HTR-8/SVneo (cell line): Measurements from ENCODE around the gene HLX.
A peak's percentile ranks its signal among the peaks of the same experiment; 100 is the strongest.

ENCODE experiments used
- DNase-seq: peaks from one replicate; pipeline ENCODE4 v3.0.0; 2011; ENCODE audit warnings: low spot score, mixed read lengths; ENCODE audit not compliant: insufficient read length
- FAIRE-seq: peaks from 2 replicates; lab custom pipeline; 2011; peaks lifted over from hg19 to GRCh38; lab: Jason Lieb, UNC

The HLX gene

DNA sequence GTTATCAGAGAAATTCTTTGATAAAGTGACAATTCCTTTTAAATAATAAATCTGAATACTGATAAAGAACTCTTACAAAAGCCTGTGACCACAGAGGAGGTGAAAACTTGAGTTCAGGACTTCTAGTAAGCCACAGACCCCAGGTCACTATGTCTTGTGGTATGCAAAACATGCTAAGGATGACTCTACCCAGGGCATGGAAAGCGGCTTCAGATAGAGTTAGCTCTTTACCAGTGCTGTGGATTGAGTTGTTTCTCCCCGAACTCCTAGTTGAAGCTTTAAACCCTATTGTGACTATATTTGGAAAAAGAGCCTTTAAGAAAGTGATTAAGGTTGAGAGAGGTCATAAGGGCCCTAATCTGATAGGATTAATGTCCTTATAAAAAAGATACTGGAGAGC, 42.3 kb downstream of the HLX start:
- no peak for FAIRE-seq

DNA sequence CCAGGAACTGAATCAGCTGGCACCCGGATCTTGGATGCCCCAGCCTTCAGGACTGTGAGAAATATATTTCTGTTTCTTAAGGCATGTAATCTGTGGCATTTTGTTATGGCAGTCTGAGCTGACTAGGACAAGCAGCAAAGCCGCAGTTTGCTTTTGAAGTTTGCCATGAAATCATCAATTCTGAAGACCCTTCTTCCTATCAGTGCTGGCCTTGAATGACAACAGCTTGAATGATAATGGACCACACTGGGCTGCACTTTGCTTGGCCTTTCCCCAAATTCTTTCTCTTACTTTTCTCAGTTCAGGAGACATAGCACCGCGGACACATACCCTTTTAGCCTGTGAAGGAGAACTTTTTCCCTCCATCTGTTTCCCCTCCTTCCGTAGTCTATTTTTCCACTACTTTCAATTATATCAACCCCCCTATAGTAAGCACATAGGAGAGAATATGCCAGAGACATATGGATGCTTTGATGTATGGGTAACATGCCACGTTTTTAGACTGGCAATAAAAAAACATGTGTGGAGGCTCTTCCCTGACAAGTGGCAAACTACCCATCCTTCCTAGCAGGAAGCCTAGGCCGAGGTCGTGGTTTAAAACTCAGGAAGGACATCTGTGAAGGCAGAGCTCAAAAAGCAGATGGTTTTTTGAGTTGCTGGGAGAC, 42.9 kb downstream of the HLX start:
- no peak for FAIRE-seq

More for the DNA sequence above, 42.3 kb downstream of the HLX start:
- no peak for DNase-seq

DNA sequence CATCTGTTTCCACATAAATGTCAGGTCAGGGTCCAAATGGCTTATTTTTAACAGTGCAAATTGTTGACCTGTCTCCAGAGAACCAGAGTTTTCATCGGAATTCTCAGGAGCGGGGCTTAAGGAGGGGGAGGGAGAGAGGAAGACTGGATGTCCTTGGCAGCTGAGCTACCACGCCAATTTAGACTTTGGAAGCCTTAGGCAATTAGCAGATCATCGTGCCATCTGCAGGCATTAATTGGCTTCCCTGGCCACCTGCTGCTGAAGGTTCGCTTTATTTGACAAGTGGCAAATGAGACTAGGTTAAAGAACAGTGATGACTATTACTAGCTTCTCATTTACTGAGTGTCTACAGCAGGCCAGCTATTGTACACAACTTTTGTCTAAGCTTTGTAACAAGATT, 43.7 kb downstream of the HLX start:
- no peak for FAIRE-seq
- DNase-seq = no peak

More for the DNA sequence above, 42.9 kb downstream of the HLX start:
- no peak for DNase-seq

DNA sequence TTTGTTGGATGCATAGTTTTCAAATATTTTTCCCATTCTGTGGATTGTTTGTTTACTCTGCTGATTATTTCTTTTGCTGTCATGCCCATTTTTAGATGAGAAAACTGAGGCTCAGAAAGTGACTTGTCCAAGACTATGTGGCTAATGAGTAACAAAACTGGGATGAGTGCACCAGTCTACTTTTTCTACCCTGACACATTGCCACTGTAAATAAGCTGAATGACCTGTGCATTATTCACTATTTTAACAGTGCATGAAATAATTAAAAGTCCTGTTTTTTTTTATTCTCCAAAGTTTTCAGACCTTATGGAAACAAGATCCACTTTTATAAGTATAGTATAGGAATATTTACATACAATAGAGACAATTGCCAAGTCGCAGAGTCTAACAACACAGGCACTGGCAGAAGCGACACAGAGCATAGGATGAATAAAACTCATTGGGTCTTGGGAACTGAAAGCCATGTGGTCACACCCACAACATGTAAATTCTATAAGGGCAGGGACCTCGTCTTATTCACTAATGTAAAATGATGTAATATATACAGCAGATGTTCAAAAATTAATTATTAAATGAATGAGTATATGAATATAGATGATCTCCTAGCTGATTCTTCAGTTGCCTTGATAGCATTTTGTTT, 45.2 kb downstream of the HLX start:
- no peak for FAIRE-seq
- no peak for DNase-seq

DNA sequence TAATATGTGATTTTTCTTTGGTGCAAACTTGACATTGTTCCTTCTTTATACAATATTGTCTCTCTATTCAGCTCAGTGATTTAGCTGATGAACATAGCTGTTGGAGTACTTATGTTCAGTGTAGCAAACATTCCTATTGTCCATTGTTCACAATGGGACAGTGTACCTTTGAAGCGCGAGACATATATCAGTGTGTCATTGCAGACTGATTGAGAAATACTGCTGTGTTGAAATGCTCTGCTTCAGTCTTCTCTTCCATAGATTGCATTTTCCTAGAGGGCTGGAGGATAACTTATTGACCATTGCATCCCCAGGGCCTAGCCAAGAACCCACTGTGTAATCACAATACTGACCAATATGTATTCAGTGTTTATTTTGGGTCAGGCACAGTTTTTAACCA, 46.5 kb downstream of the HLX start:
- FAIRE-seq = peak; percentile 73
- DNase-seq = no peak

DNA sequence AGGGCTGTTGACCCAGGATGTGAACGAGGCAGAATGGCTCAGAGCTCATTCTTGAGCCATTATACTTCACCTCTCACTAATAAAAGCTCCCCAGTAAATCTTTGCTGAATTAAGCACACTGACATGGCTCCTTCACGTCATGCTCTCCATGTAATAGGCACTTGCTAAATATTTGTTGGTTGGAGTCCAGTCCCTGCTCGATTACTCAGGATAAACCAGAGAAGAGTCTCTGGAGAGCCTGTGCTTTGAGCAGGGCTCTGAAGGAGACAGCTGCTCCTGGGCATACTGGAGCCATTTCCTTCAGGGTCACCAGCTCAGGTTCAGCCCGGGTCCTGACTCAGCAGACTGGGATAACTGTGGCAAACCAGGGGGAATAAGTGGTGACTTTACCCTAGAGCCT, 46.9 kb downstream of the HLX start:
- FAIRE-seq (no peak), DNase-seq (no peak)

DNA sequence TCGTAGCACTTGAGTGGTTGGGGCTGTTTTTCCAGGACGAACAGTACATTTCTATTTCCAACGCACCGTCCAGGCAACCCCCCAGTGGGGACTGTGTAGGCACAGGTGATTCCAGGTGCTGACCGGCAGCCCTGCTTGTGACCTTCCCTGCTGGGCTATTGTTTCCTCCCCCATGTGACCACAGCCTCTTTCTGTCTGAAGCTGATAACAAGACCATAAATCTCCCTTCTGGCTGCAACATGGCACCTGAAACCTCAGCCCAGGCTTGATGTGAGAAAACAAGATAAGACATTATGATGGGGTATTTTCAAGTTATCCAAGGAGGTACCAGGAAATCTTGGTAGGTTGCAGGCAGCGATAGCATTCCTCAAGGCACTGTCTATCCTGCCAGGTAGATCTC, 48.2 kb downstream of the HLX start:
- DNase-seq (no peak), FAIRE-seq (no peak)

DNA sequence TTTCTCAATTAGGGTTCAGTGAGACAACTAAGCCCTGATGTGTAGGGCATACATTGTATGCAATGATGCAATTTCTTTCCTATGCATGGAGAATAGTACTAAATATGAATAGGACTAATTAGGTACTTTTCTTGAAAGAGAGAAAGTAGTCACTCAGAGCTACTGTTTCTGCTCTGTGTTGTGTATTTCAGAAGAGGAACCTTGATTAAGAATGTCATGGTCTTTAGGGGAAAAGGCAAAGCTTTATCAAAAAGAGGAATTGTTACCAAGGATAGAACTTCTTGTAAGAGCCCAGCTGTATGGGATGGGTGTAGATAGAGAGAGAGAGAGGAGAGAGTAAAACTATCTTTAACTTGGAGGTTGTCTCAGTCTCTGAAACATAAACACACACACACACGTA, 49.1 kb downstream of the HLX start:
- FAIRE-seq = no peak
- no peak for DNase-seq

DNA sequence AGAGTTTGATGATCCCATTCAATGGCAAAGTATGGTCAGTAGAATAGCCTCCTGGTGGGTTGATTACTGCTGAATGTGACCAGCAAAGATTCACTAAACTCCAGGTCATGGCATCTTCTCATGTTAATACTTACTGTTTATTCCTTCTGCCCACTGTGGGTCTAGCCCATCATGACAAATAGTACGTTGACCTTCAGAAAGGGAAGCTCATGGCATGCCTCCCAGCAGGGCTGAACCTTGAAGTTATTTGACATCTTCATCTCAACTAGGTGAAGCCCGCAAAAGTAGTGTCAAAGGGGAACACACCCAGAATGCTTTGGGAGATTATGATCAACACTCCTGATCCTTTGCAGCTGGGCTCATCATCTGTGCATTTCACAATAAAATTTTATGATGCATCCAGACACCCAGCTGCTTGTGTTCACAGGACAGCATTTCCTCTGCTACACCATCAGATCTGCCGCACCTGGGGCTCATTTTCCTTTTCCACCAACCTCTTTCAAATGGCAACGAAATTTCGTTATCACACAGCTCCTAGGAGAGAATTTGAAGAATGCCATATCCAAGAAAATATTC, 49.6 kb downstream of the HLX start:
- FAIRE-seq (no peak), DNase-seq (no peak)

DNA sequence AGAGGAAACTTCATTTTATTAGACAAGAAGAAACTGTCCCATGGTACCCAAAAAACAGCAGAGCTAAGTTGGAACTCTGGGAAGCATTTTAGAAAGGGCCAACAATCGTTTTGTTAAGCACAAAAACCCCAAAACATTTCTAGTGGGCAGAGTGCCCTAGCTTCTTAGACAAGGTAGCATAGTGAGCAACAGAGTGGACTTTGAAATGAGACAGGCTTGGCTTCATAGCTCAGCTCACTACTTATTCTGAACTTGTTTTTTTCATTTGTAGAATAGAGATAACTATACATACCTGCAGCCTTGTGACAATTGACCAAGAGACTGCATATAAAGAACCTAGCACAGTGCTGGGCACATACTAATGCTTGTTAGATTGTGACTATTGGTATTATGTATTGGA, 50.1 kb downstream of the HLX start:
- DNase-seq = no peak
- no peak for FAIRE-seq
